ENCODE measurements around the gene RALGPS1.

- TF ChIP-seq CTCF (IDR thresholded peaks at IDR 0.05), result no peak
- no peak for TF ChIP-seq TEAD4 (CRISPR knock-in tag; IDR thresholded peaks at IDR 0.05)
- no peak for TF ChIP-seq SP1 (CRISPR knock-in tag; conservative IDR thresholded peaks at IDR 0.05)
- no peak for TF ChIP-seq PRRX2 (CRISPR knock-in tag; IDR thresholded peaks at IDR 0.05)
- TF ChIP-seq ZNF317 (CRISPR knock-in tag; IDR thresholded peaks at IDR 0.05; ENCODE audit: borderline replicate concordance, low read depth), result no peak
- no peak for TF ChIP-seq OVOL2 (CRISPR knock-in tag; IDR thresholded peaks at IDR 0.05; ENCODE audit: borderline replicate concordance)
- TF ChIP-seq NR3C1 (CRISPR knock-in tag; conservative IDR thresholded peaks at IDR 0.05; ENCODE audit: low read depth), result no peak
- no peak for TF ChIP-seq ZNF138 (CRISPR knock-in tag; conservative IDR thresholded peaks at IDR 0.05)
- TF ChIP-seq MAX (CRISPR knock-in tag; IDR thresholded peaks at IDR 0.05), result no peak
- TF ChIP-seq NFE2L1 (CRISPR knock-in tag; IDR thresholded peaks at IDR 0.05), result no peak
- no peak for TF ChIP-seq USF2 (CRISPR knock-in tag; IDR thresholded peaks at IDR 0.05)
- TF ChIP-seq MYBL2 (CRISPR knock-in tag; IDR thresholded peaks at IDR 0.05), result no peak
These were observed 104.4 kb downstream of the RALGPS1 start for GRCh38 chr9:127018935-127019334.
